ENCODE data around the gene DRAXIN.

DRAXIN gene, protein sequence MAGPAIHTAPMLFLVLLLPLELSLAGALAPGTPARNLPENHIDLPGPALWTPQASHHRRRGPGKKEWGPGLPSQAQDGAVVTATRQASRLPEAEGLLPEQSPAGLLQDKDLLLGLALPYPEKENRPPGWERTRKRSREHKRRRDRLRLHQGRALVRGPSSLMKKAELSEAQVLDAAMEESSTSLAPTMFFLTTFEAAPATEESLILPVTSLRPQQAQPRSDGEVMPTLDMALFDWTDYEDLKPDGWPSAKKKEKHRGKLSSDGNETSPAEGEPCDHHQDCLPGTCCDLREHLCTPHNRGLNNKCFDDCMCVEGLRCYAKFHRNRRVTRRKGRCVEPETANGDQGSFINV

DNA sequence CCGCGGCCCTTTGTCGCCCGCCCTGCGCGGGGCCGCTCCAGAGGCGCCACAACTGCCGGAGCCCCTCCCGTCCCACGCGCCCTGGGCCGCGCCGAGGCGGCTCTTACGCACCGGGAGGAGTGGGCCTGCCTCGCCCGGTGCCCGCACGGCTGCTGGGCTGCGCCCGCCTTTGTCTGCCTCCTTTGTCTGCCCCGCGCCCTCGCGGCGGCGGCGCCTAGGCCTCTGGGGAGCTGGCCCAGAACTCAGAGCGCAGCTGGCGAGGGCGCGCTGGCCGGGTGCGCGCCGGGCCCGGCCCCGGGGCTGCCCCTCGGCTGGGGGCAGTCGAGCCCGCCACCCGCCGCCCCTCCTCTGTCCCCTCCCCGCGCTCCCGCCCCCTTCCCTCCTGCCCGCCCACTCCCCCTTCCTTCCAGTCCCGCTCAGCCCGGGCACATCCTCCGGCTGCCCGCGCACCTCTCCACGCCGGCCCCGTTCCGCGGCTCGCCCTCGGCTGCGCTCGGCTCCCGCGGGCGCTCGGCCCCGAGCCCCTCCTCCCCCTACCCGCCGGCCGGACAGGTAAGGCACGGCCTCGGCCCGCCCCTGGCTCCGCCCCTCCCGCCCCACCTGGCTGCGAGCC is at the start of gene DRAXIN:
DRAXIN (plus strand) TSS at position 409 of the 613 bp plus-strand sequence. CDS start 14,549 bp downstream, outside the sequence.
- no peak for DNase-seq

DNA sequence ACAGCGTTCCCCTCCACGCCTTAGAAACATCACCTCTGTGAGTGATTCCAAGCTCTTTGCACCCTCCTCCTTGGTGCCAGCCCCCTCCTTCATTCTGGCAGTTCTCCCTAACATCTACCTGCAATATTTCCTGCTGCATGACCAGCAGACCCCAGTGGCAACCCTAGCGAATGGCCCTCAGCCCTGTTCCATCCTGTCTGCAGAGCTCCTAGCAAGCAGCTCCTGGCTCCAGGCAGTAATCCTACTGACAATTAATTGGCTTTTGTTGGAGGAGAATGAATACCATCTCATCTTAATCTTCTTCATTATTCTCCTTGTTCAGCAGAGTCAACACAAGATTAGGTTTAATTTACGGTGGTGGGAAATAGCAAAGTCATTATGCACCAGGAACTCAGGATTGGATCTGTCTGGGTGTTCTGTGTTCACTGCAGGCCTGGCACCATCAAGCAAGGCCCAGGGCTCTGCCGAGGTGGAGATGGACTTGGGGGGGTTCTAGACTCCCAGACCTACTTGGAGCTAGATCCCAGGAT is 49.7 kb upstream of the DRAXIN start:
- no peak for DNase-seq

DNA sequence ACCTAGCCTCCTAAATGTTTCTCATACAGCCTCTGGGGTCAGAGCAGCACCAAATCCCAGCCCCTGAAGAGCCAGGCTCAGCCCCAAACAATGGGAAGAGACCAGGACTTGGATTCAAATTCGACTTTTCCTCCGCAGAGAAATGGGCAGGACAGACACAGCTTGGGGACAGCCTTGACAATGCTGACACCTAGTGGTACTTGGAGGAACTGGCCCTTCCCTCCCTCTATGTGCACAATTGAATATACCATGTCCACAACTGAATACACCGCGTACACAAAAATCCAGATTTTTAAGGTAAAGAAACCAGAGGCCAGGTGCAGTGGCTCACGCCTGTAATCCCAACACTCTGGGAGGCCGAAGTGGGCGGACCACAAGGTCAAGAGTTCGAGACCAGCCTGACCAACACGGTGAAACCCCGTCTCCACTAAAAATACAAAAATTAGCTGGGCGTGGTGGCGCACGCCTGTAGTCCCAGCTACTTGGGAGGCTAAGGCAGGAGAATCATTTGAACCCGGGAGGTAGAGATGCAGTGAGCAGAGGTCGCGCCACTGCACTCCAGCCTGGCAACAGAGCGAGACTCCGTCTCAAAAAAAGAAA is 49.0 kb upstream of the DRAXIN start:
- peak; percentile 74 for DNase-seq

DNA sequence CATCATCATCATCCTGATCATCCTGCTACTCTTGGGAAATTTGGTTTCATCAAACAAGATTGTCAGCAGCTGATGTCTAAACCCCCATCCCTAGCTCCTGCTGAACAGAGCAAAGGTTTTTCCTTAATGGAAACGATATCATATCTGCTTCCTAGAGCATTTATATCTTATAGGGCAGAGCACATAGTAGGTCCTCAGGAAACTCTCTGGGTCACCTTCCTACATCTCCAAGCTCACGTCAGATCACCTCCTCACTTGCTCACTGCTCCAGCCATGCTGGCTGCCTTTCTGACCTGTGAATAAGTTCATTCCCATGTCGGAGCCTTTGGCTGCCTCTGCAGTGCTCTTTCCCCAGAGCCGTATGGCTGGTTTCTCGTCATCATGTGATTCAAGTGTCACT is 47.7 kb upstream of the DRAXIN start:
- DNase-seq: no peak

DNA sequence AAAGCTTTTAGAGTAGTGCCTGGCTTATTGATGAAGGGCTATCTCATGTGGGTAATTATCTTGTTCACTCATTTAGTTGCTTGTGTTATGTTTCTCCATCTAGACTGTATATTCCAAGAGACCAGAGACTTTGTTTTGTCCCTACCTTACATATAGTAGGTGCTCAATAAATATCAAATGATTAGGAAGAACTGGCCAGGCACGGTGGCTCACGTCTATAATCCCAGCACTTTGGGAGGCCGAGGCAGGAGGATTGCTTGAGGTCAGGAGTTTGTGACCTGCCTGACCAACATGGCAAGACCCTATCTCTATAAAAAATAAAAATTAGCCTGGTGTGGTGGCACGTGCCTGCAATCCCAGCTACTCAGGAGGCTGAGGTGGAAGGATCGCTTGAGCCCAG is 46.2 kb upstream of the DRAXIN start:
- DNase-seq: no peak

DNA sequence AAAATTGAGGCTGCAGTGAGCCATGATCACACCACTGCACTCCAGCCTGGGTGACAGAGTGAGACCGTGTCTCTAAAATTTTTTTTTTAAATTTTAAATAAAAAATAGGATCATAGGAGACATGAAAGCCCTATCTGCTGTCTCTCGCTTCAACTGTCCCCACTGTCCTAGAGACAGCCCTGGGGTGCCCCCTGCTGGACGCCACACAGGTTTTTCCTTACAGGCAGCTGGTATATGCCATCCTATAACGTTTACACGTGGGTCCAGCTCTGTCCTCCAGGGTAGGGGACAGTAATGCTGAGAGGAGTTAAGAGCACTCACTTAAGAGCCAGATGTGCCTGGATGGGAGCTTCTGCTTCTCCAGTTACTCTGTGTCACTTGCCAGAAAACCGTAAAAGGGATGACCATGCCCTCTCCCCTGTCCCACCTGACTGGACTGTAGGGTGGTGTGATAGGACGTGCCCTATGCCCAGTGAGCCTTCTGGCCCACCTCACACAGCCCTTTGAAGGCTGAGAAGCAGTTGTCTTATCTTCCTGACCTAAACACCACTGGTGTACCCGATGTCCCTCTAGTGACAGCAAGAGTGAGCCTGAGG is 45.7 kb upstream of the DRAXIN start:
- peak; percentile 84 for DNase-seq

DNA sequence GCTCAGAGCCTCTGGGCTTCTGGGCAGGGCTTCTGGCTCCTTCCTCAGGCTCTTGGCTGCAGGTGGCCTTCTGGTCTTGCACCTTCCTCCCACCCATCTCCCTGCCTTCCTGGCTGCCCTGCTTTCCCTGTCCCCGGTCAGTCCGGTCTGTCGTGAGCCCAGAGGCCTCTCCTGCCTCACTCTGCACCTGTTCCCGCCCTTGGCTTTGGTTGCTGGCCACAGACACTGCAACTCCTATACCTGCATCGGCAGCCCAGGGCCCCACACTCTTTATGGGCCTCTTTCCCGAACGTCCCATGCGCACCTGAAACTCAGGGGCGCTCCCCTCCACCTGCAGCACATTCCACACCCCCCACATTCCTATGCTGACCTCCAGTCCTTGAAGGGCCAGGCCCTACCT is 45.2 kb upstream of the DRAXIN start:
- DNase-seq: no peak

DNA sequence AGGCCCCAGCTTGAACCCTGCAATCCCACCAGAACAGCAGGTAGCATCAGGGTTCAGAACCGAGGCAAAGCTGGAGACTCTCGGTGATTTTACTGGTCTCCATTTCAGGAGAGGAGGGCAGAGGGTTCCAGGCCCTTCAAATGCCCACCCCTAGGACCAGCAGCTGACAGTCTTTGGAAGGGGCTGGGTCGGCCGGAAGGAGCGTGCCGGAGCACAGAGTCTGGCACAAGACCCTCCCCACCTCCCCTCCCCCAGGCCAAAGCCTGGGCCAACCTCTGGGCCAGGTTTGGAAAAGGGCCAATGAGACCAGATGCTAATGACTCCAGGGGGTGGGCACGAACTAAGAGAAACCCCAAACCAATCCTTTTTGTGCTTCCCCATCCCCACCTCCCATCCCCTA is 44.2 kb upstream of the DRAXIN start:
- no peak for DNase-seq

DNA sequence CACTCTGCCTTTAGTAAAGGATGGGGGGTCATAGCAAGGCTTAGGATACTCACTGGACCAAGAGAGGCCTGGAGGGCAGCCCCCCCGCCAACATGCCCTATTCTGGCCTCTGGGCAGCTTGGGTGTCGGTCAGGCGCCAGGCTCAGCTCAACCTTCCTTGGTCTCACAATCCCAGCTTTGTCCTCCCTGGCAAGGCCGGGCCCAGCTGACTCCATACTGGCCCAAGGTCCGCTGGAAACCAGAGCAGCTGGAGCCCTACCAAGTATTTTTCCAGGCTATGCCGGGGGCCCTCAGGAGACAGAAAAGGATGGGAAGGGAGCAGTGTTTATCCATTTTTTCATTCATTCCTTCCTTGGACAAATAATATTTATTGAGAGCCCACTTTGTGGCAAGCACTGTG is 43.5 kb upstream of the DRAXIN start:
- DNase-seq: no peak

DNA sequence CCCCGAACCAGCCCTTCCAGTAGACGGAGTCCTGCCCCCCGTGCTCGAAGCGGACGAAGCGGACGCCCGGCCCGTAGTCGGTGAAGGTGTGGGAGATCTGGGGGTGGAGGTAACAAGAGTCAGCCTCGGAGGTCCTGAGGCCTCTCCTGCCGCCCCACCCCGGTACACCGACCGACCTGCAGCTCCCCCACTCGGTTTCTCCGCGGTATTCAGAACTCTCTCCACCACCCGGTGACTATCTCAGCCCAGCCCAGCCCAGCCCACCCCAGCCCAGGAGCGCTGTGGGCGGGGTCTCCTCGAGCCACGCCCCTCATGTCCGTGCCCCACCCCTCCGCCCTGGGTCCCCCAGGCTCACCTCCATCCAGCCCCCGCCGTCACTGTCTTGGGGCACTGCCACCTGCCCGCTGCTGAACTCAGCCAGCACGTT is 42.8 kb upstream of the DRAXIN start:
- peak; percentile 45 for DNase-seq

DNA sequence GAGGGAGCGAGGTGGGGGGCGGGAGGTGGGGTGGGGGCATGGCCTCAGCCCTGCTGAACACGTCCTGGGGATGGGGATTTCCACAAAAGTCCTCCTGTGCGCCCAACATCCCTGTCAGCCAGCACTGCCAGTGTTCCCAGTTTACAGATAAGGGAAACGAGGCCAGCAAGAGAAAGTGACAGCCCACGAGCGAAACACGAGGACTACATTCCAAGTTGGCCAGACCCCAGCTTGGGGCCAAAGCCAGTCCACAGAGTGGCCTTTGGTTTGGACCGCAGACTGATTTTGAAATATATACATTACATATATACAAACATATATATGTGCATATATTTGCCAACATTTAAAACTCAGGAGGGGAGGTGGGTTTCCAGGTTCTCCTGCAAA is 42.3 kb upstream of the DRAXIN start:
- DNase-seq: no peak

DNA sequence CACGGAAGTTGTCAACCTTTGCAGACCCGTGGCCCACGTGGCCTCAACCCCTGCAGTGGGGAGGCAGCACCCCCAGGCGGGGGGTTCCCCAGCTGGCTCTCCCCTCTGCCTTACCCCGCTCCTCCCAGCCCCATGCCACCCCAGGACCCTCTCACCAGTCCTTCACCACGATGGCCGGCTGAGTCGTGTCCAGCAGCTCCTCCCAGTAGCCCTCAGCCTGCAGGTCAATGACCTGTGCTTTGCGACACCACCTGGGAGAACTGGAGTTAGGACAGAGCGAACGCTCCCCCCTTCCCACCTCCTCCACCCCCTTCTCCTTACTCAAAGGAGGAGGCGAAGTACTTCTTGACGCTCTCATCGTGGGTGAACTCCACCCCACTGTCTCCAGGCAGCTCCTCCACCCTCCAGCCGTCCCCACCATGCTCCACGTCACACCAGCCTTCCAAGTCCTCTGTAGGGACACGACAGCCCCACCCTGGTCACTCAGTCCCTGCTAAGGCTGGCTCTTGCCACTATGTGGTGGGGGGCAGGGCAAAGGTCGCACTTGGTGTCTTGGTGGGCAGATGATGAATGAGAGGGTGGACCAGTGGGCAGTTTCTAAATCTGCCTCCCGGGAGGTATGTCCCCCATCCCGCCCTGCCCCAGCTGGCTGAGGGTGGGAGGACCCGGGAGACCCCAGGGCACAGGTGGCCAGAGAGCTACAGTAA is 41.7 kb upstream of the DRAXIN start:
- no peak for DNase-seq

DNA sequence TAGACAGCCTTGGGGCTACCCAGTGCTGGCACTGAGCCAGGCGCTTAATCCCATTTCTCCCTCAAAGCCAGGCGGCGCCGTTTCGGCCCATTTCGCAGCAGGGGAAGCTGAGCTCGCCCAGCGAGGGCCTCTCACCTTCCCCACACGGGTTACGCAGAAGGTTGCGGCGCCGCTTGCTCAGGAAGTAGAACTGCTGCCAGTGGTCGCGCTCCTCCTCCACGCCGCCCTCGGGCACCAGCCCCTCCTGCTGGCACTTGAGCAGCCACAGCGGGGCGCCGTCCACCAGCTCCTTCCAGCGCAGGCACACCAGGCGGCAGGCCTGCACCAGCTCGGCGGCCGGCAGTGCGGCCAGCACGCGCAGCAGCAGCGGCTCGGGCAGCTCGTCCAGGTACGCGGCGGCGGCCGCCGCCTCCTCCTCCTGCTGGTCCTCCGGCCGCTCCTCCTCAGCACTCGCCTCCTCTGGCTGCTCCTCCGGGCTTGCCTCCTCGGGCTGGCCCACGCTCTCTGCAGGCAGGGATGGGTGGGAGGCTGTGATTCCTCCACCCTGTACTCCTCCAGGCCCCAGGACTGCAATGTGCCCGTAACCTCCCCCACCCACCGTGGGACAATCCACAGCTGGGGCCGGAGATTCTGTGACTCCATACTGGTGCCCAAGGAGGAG is 41.0 kb upstream of the DRAXIN start:
- peak; percentile 74 for DNase-seq

DNA sequence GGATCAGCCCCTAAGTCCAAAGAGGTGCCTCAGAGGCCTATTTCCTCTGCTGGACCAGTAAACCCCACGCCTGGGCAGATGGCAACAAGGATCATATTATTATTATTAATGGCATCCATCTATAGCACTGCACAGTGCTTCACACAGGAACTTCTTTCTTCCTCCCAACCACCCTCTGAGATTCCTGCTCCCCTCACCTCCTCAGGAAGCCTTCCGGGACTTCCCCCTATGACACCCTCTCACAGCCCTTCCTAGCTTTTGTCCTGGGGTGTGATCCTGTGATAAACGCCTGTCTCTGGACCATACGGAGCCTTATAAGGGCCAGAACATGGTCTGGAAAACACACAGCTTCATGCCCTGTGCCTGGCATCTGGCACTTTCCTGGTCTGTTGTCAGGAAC is 40.5 kb upstream of the DRAXIN start:
- no peak for DNase-seq

DNA sequence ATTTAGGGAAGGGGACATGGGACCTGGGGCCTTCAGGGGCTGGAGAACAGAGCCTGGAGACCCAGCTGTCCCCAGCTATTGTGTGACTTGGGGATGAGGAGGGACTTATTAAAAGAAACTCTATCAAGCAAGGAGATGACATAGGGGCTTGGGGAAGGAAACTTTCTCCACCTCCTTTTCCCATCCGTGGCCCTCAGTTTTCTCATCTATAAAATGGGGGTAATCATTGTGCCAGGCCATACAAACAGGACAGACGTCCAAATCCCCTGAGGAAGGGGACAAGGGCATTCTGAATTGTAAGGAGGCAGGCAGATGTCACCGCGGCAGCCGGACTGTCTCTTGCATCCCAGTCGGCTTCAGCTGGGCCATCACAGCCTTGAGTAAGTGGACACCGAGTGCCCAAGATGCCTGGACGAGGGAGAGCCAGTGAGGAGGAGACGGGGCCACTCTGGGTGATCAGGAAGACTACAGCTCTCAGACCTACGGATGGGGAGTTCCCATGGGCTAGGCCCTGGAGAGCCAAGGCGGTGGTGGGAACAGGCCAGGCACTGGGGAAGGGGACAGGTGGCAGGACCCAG is 39.2 kb upstream of the DRAXIN start:
- DNase-seq: no peak

DNA sequence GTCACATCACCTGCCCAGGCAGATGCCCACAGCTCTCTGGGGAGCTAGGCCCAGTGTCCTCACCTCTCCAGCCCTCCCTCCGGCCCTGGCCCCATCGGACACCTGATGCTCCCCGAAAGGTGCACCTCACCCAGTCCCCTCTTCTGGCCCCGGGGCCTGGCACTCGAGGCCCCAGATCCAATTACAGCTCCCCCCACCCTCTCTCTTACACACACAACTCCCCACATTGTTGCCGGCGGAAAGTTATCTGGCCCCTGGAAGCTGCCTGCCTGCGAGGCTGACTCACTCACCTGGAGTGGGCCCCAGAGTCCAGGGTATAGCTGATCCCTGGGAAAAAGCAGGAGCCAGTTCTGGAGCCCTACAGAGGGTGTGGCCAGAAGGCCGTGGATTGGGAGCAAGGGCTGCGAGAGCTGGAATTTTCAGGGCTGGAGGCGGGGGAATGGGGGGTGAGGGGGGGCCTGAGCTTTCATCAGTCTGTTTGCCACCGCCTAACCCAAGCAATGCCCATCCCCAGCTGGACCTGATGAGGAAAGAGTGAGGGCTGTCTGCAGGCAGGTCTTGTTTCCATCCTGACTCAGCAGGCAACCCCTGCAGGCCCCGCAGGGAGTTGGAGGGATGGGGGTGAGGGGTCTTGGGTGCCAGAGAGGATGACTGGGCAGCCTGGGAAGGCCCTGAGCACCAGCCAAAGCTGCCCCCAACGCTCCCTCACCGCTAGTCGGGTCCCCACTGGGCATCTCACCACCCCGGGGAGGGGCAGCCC is 38.2 kb upstream of the DRAXIN start:
- DNase-seq: no peak

DNA sequence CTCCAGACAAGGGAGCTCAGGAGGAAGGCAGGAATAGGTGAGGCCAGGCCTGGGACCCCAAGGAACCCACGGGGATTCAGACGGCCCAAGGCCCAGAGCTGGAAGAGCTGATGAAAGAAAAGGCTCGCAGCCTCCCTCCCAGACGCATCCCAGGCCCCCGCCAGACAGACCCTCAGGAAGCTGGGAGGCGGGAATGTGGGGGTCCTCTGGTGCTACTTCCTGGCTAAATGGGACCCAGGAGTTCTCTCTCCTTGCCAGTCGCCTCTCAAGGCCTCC is 37.7 kb upstream of the DRAXIN start:
- DNase-seq: no peak

DNA sequence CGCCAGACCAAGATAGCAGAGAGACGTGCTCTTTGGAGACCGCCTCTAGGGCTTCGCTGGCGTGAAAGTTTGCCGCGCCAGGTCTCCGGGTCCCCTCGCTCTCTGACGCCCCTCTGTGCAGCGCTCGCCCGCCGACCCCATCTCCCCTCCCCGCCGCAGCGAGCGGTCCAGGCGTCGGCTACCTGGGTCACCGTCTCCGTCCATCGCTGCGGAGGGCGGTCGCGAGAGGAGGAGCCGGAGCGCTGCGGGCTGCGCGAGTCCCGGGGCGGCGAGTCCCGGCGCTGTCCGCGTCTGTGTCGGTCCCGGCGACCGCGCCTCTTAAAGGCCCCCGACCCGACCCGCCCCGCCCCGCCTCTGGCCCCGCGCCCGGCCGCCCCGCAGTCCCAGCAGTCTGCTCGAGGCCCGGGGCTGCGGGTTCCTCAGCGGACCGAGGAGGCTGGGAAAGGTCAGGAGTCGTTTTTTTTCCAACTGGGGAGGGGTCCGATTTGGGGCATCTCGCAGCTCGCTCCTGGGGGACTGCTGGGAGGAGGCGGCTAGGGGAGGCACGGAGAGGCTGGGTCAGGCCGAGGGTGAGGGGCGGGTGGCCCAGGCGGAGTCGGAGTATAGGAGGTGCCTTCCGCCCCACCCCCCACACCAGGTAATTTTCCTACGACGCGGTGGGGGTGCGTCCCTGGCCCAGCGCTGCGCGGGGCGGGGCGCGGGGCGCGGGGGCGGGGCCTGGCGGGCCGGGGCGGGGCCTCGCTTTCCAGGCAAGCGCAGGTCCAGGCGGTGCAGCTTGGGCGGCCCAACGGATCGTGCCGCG is 37.2 kb upstream of the DRAXIN start, which contains the start of the genes FBXO2 and FBXO44:
FBXO2 (minus strand) TSS at position 293 of the 802 bp plus-strand sequence; CDS start at position 204, 89 bp downstream.
FBXO44 (plus strand) TSS at position 741 of the 802 bp plus-strand sequence. CDS start 959 bp downstream, outside the sequence.
- peak; percentile 66 for DNase-seq

DNA sequence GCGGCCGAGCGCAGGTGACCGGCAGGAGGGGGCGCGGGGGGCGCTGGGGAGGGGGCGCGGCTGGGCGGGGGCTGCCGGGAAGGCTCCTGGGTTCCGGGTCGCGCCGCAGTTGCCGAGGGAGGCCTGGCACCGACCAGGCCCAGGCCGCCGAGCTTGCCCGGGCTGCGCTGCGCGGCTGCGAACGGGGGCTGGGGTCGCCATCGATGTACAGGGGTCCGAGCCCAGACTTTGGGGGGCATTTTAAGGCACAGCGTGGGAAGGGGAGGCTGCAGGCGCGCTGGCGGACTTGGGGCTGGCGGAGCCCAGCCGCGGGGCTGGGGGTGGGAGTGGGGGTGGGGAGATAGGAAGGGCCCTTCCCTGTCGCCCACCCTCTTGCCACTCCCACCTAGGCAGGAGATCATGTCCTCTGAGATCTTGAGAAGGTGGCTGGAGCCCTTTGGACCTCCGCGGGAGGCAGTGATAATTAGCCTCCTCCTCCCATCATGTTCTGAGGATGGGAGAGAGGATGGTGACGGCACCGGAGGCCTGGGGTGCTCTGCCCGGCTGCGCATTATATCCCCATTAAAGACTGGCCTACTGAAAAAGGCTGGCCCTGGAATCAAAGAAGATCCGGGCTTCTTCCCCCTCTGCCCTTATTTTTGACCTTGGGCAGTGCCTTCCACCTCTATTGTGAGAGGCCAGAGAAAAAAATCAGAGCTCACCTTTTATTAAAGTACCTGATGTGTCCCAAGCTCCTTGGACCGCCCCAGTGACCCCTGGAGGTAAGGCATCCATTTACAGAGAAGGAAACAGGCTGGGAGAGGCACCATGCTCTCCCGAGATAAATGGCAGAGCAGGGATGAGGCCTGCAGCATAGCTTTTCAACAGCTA is 36.3 kb upstream of the DRAXIN start:
- no peak for DNase-seq

Measured in activated CD8-positive, alpha-beta memory T cell treated with anti-CD3 and anti-CD28 coated beads, Interleukin-2, amount 50 U/mL, for 4 hours (primary cell).